NCI-H2227 (cell line): ENCODE data around the gene RASSF7.

ENCODE experiments used
- DNase-seq: peaks from one replicate; lab custom pipeline; 2025; ENCODE audit not compliant: unreplicated experiment; lab: John Stamatoyannopoulos, UW

The RASSF7 gene

DNA sequence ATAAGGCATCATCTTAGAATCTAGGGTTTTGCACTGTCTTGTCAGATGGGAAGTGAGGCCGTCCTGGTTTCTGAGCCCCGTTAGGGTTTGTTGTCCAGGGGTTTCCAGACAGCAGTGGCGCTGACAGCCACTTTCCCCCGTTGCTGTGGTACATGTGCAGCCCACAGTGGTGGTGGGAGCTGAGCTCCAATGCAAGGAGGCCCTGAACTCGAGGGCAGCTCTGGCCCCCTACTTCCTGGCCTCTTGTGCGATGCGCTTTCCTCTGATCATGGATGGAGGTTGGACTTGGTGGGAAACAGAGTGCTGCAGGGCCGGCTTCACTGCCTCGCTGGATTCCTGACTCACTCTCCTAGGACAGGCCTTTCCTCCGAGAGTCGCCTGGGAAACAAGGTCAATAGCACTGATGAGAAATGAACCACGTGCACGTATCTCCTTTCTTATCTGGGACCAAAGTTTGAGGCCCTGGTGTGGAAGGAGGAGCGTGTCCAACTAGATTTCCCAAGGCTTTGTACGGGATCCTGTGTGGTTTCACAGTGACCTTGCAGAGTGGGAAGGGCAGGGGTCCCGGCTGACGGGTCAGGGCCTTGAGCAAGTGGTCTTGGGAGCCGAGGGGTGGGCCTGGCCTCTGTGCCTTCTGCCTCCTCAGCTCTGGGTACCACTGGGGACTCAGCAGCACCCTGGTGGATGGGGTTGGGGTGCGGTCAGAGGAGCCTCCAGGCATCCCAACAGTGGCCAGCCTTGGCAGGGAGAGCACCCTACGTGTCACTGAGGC, 19.2 kb downstream of the RASSF7 start:
- no peak for DNase-seq

GRCh38 chr11:581342-581741, 20.6 kb downstream of the RASSF7 start:
- DNase-seq, result no peak

DNA sequence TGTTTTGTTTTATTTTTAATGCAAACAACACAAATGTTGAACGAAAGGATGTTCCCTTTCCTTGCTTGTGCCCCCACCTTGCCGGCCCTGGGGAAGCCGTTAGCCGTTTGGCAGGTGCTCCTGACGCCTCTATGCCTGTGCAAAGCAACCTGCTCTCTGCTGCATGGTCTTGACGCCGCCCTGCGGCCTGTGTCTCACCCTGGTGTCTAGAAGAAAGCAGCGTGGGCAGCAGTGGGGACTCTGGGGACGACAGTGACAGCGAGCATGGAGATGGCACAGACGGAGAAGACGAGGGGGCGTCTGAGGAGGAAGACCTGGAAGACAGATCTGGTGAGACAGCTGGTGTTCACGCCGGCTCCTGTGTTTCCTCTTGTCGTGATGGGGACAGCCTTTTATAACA, 21.0 kb downstream of the RASSF7 start:
- no peak for DNase-seq

DNA sequence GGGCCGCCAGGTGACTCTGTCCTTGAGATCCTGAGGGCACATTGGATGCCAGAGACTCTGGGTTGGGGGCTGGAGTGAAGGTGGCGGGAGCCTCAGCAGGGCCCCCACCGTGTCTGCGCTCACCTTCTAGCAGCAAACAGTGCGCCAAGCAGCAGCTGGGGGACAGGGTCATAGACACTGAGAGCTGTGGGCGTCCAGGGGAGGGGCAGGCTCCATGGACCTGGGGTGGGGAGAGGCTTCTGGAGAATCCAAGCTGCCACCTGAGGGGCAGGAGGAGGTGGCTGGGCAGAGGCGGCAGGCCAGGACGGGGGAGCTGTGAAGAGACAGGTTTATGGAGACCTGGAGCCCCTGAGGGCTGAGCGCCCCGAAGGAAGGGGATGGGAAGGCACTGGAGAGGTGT, 23.5 kb downstream of the RASSF7 start:
- no peak for DNase-seq

- no peak for DNase-seq
These were observed 25.9 kb downstream of the RASSF7 start for GRCh38 chr11:586376-587316.

DNA sequence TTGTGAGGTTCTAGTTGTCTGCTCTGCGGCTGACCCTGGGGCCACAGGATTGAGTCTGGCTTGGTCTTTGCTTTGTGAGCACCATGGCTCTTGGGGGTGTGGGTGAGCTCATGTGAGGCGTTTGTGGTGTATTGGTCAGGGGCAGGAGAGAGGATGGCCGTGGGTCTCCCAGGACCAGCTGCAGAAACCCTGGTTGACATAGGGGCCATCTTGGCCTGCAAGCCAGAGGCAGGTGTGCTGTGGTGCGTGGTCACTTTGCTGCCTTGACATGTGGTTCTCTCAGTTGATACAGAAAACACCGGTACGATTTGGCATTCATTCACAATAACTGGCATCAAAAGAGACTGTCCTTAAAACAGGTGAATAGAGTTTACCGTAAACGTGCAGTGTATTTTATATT, 26.8 kb downstream of the RASSF7 start:
- DNase-seq, result no peak

- DNase-seq, result no peak
These were observed 27.2 kb downstream of the RASSF7 start for GRCh38 chr11:587978-588380.

DNA sequence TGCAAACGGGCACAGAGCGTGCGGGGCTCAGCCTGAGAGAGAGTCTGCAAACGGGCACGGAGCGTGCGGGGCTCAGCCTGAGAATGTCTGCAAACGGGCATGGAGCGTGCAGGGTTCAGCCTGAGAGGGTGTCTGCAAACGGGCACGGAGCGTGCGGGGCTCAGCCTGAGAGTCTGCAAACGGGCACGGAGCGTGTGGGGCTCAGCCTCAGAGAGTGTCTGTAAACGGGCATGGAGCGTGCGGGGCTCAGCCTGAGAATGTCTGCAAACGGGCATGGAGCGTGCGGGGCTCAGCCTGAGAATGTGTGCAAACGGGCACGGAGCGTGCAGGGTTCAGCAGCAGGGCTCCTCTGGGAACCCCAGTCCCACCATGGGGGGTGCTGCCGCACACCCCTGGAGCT, 29.0 kb downstream of the RASSF7 start:
- DNase-seq, result no peak

DNA sequence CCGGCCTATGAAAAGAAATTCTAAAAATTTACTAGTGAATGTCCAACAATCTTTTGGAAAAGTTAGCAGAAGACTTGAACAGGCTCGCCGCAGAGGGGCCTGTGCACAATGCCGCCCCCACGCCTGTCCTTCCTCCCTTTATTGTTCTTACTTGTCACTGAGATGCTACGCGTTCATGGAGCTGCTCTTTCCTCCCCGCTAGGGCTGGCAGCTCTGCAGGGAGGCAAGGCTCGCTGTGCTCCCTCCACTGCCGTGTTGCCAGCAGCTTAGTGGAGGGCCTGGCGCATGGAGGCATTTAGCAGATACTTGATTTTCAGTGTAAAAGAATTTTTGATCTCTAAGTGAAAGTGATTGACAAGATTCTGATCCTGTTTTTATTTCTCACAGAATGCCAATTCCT, 30.2 kb downstream of the RASSF7 start:
- DNase-seq, result no peak

DNA sequence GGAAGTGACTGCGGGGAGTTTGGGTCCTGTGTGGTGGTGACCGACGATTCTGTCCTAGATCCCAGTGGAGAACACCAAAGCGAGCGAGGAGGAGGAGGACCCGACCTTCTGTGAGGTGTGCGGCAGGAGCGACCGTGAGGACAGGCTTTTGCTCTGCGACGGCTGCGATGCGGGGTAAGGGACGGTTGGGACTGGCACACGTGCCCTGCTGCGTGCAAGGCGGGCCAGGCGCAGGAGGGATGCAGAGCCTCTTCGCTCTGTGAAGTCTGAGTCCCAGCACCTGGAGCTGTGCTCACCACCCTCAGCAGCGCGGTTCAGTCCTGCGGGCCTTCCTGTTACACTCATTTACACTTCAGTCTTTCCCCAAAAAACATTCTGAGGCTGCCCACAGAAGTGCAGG, 31.7 kb downstream of the RASSF7 start:
- DNase-seq, result no peak

DNA sequence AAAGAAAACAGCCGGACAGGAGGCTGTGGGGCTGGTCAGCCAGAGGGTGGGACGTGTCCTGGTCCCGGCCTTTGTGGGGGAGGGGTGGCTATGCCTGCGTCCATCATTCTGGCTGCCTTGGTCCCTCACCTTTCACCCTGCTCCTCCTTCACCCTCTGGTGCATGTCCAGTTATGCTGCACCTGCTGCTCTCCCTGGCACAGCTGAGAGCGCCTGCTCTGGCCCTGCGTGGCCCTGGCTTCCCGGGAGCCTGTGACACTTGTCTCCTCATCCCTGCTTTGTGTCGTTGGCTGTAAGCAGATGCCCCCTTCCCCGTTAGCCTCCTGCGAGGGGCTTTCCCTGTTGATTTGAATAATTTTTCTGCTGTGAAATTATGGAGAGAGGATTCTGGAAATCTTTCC, 32.1 kb downstream of the RASSF7 start:
- DNase-seq, result no peak

GRCh38 chr11:593347-593746, 32.6 kb downstream of the RASSF7 start:
- DNase-seq, result no peak

DNA sequence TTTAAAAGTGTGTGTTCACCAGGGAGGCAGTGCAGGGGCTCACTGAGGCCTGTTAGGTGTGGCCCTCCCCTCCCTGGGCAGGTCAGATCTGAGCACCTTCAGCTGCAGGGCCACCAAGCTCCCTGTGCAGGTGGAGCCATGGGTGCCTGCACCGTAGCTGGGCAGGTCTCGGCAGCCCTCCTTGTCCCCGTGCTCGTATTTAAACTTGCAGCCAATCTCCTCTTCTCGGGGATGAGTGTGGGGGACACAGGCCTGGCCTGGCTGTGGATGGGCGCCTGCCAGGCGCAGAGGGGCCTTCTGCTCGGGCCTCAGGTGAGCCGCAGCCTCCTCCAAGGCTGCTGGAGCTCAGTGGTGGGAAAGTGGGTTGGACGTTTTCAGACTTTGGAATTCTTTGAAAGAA, 34.6 kb downstream of the RASSF7 start:
- no peak for DNase-seq

DNA sequence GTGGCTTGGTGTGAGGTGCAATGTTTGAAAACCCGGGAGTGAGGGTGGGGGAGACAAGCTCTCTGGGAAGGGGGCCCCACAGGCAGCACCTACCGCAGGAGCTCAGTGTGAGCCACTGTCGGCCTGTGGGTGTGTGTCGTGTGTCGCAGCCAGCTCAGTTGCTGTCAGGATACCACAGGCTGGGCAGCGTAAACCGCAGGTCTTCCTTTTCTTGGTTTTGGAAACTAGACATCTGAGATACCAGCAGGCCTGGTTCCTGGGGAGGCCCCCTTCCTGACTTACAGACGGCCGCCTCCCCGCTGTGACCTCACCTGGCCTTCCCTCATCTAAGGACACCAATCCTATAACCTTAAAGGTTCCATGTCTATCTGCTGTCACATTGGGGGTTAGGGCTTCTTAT, 35.6 kb downstream of the RASSF7 start:
- DNase-seq, result no peak

DNA sequence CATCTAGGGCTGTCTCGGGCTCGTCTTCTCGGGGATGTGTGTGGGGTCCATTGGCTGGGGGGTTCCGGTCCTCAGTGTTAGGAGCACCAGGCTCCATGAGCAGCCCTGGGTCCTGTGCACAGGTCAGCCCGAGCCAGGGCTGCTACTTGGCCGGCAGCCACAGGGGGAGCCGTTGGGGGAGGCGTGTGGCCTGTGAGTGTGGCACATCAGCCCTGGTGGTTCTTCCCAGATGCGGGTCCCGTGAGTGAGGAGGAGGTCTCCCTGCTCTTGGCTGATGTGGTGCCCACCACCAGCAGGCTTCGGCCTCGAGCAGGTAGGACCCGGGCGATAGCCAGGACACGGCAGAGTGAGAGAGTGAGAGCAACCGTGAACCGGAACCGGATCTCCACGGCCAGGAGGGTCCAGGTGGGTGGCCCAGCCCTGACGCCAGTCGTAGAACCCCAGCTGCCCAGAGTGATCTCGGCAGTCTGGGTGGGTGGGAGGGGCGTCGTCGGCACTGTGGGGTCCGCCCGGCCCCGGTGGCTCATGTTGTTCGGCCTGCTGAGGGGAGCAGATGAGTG, 36.5 kb downstream of the RASSF7 start:
- no peak for DNase-seq

- no peak for DNase-seq
These were observed 37.4 kb downstream of the RASSF7 start for GRCh38 chr11:598005-598680.

DNA sequence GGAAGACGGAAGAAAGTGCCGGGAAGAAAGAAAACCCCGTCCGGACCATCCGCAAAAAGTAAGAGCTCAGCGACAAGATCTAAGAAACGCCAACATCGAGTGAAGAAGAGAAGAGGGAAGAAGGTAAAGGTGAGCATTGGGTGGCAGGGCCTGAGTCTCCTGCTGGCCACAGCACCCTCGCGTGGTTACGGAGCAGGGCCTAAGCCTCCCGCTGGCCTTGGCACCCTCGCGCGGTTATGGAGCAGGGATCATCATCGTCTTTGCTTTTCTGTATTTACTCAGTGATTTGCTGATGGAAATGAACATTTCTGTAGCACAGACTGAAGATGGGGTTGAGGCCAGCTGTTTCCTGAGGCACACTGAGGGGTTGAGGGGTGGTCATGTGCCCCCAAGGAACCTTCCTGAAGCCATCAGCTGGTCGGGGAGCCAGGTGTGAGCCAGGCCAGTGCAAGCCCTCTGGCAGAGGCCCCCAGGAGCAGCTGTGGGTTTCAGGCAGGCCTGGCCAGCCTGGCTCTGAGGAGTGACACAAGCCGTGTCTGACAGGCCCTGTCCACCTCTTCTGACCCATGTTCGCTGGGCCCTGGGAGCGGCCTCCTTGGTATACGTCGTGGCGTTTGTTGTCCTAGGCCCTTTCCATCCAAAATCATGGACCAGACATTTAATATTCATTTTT, 40.9 kb downstream of the RASSF7 start:
- DNase-seq, result no peak

GRCh38 chr11:603154-603553, 42.4 kb downstream of the RASSF7 start:
- no peak for DNase-seq

DNA sequence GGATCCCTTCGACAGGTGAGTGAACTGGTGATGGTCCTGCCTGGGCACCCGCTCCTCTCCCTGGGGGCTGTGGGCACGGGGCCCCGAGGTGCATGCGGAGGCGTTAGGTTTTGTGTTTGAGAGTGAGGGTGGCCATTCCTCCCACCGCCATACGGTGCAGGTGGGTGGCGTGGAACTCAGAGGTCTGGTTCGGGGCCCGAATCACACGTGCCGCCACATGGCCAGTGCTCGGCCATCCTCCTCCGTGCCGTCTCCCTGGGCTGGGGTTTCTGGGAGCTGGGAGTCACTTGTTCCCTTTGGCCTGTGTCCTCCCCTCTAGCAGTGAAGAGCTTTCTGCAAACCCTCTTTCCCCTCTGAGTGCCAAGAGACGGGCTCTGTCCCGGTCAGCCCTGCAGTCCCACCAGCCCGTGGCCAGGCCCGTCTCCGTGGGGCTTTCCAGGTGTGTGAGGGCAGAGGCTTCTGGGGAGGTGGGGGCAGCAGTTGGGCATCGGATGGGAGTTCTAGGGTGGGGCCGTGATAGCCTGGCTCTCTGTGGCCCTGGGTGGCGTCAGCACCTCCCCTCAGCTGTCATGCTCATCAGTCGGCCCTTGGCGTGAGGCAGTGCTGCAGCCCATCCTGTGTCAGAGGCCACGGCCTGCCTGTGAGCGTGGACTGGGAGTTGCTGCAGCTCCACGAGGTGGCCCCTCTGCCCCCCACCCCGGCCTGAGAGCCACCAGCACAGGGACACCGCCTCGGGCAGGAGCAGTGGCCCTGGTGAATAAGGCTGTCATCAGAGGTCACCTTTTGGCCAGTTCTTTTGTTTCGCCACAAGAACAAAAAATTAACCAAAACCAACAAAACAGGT, 44.7 kb downstream of the RASSF7 start:
- no peak for DNase-seq

- no peak for DNase-seq
These were observed 45.5 kb downstream of the RASSF7 start for GRCh38 chr11:606245-606644.
